ENCODE data around the gene C5orf58.

- no peak for TF ChIP-seq MXI1 (conservative IDR thresholded peaks at IDR 0.05; ENCODE audit: poor library complexity, severe bottlenecking)
- no peak for TF ChIP-seq REST (IDR thresholded peaks at IDR 0.05; ENCODE audit: borderline replicate concordance)
- TF ChIP-seq, protein P1, sequence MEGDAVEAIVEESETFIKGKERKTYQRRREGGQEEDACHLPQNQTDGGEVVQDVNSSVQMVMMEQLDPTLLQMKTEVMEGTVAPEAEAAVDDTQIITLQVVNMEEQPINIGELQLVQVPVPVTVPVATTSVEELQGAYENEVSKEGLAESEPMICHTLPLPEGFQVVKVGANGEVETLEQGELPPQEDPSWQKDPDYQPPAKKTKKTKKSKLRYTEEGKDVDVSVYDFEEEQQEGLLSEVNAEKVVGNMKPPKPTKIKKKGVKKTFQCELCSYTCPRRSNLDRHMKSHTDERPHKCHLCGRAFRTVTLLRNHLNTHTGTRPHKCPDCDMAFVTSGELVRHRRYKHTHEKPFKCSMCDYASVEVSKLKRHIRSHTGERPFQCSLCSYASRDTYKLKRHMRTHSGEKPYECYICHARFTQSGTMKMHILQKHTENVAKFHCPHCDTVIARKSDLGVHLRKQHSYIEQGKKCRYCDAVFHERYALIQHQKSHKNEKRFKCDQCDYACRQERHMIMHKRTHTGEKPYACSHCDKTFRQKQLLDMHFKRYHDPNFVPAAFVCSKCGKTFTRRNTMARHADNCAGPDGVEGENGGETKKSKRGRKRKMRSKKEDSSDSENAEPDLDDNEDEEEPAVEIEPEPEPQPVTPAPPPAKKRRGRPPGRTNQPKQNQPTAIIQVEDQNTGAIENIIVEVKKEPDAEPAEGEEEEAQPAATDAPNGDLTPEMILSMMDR (IDR thresholded peaks at IDR 0.05; ENCODE audit: poor library complexity, severe bottlenecking), result no peak
Measured at GRCh38 chr5:170270293-170271069, 37.7 kb downstream of the C5orf58 start.
